Activated naive CD4-positive, alpha-beta T cell treated with anti-CD3 and anti-CD28 coated beads, Interleukin-2, amount 10 ng/mL, durations not matched to agents 7 days and 5 days (primary cell): ENCODE data around the gene TATDN2.
A peak's percentile ranks its signal among the peaks of the same experiment; 100 is the strongest.
"Not testable (repeated sequence)": the region's sequence is repeated elsewhere in the genome, so short reads cannot be mapped to it uniquely, and the experiment has no call there.

Experiments
- CTCF ChIA-PET: fragments of 350-600 bp; sonication (Branson Sonifier 250); formaldehyde crosslinking; loops from one replicate; lab custom pipeline; 2021; ENCODE audit warnings: antibody characterized with exemption; lab: Charles Lee
- DNase-seq: peaks from one replicate; pipeline ENCODE4 v3.0.0-alpha.2; 2020
- H3K27ac Mint-ChIP-seq: one replicate; pipeline ENCODE4 v1.8.0; 2021; ENCODE audit warnings: mild to moderate bottlenecking, moderate library complexity, mixed read lengths
- H3K27me3 Mint-ChIP-seq: one replicate; pipeline ENCODE4 v1.8.0; 2021; ENCODE audit warnings: mild to moderate bottlenecking, mixed read lengths
- H3K36me3 Mint-ChIP-seq: one replicate; pipeline ENCODE4 v1.8.0; 2021; ENCODE audit warnings: mixed read lengths
- H3K4me1 Mint-ChIP-seq: one replicate; pipeline ENCODE4 v1.8.0; 2021; ENCODE audit warnings: mixed read lengths
- H3K4me3 Mint-ChIP-seq: one replicate; pipeline ENCODE4 v1.8.0; 2021; ENCODE audit warnings: mild to moderate bottlenecking, moderate library complexity, mixed read lengths
- H3K9me3 Mint-ChIP-seq: one replicate; pipeline ENCODE4 v1.8.0; 2021; ENCODE audit warnings: mixed read lengths

TATDN2 gene

DNA sequence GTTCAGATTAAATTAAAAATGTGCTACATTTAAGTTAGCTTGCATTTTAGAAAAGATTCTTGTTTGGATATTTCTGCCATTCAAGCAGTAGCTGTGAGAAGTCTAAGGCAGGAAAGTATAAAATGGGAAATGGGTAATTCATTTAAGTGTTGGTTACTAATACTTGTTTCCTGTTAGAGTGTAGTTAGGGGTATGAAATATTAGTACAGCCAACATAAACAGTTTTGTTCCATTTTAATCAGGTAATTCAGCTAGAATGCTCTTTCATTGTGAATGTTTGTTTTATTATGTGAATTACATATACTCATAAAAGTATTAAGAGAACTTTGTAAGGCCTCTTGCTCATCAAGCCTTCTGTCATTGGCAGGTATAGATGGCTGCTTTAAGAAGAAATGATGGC, 19.9 kb downstream of the TATDN2 start:
- CTCF ChIA-PET, result no interaction called here
- Mint-ChIP-seq H3K27me3 (no peaks in the 10 kb centered on the region), H3K27ac (no peak overlapping the region), H3K4me3 (no peak overlapping the region), H3K36me3 (peaks cover 63% of the 10 kb centered on the region), H3K9me3 (no peaks in the 10 kb centered on the region), H3K4me1 (peaks cover 53% of the 10 kb centered on the region)
- DNase-seq, result no peak

DNA sequence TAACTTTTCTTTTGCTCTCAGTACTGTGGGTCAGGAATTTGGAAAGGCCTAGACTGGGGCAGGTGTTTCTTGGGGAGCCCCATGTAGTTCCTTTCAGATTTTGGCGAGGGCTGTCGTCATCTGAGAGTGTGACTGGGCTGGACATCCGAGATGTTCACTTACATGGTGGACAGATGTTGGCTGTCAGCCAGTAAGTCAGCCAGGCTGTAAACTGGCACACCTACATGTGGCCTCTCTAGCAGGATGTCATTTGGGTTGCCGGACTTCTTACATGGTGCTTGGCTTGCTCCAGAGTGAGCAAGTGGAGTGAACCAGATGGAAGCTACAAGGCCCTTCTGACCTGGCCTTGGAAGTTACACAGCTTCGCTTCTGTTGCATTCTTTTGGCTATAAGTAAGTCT, 20.7 kb downstream of the TATDN2 start:
- Mint-ChIP-seq H3K4me3 (no peak overlapping the region), H3K27me3 (no peaks in the 10 kb centered on the region), H3K27ac (no peak overlapping the region), H3K4me1 (peaks cover 52% of the 10 kb centered on the region), H3K9me3 (no peaks in the 10 kb centered on the region), H3K36me3 (peaks cover 61% of the 10 kb centered on the region)
- DNase-seq, result no peak
- CTCF ChIA-PET, result interaction anchor here (1.7 kb wide), 1 partner anchor 43 kb away, joined by 4 read pairs; no protein-coding TSS in a partner anchor

DNA sequence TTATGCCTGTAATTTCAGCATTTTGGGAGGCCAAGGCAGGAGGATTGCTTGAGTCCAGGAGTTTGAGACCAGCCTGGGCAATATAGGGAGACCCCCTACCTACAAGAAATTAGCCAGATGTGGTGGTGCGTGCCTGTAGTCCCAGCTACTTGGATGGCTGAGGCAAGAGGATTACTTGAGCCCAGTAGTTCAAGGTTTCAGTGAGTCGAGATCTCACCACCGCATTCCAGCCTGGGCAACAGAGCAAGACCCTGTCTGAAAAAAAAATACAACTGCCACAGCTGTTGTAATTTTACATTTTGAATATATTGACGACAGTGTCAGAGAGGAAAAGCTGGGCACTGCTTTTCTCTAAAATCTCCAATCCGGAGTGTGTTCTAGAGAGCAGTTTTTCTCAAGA, 21.2 kb downstream of the TATDN2 start:
- DNase-seq, result no peak
- H3K36me3 Mint-ChIP-seq, result peaks cover 62% of the 10 kb centered on the region
- no peaks in the 10 kb centered on the region for H3K9me3 Mint-ChIP-seq
- CTCF ChIA-PET, result interaction anchor here (1.7 kb wide), 1 partner anchor 43 kb away, joined by 4 read pairs; no protein-coding TSS in a partner anchor
- H3K27ac Mint-ChIP-seq, result no peak overlapping the region
- H3K4me1 Mint-ChIP-seq, result peaks cover 52% of the 10 kb centered on the region
- H3K4me3 Mint-ChIP-seq, result no peak overlapping the region
- H3K27me3 Mint-ChIP-seq, result no peaks in the 10 kb centered on the region

DNA sequence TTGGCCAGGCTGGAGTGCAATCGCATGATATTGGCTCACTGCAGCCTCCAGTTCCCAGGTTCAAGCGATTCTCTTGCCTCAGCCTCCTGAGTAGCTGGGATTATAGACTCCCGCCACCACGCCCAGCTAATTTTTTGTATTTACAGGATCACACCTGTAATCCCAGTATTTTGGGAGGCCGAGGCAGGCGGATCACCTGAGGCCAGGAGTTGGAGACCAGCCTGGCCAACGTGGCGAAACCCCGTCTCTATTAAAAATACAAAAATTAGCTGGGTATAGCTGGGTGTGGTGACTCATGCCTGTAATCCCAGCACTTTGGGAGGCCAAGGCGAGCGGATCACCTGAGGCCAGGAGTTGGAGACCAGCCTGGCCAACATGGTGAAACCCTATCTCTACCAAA, 24.2 kb downstream of the TATDN2 start:
- peaks cover 59% of the 10 kb centered on the region for H3K36me3 Mint-ChIP-seq
- CTCF ChIA-PET, result interaction anchor here (0.6 to 2.2 kb wide), 2 partner anchors 9 to 440 kb away, joined by 3 to 9 read pairs; no protein-coding TSS in a partner anchor
- not testable (repeated sequence) for H3K4me3 Mint-ChIP-seq, H3K27ac Mint-ChIP-seq, DNase-seq, H3K27me3 Mint-ChIP-seq, H3K9me3 Mint-ChIP-seq
- H3K4me1 Mint-ChIP-seq, result peaks cover 39% of the 10 kb centered on the region

DNA sequence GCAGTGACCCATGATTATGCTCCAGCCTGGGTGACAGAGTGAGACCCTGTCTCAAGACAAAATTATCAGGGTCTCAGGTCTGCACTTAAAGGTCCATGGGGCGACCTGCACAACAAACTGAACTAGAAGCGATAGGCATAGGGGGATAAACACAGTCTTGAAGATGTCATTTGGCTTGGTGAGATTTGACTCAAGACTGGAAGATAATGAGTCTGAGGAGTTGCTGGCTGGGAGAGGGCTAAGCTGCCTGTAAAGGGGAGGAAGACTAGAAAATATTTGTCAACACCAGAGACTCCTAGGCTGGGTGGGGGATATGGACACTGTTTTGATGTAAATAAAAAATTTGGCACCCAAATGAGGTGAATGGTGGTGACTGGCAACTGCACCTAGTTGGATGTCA, 24.7 kb downstream of the TATDN2 start:
- CTCF ChIA-PET, result interaction anchor here (2.2 kb wide), 1 partner anchor 9 kb away, joined by 9 read pairs; no protein-coding TSS in a partner anchor
- Mint-ChIP-seq H3K9me3 (no peaks in the 10 kb centered on the region), H3K27ac (no peak overlapping the region), H3K4me1 (peaks cover 37% of the 10 kb centered on the region), H3K27me3 (no peaks in the 10 kb centered on the region), H3K36me3 (peaks cover 62% of the 10 kb centered on the region), H3K4me3 (no peak overlapping the region)
- no peak for DNase-seq

DNA sequence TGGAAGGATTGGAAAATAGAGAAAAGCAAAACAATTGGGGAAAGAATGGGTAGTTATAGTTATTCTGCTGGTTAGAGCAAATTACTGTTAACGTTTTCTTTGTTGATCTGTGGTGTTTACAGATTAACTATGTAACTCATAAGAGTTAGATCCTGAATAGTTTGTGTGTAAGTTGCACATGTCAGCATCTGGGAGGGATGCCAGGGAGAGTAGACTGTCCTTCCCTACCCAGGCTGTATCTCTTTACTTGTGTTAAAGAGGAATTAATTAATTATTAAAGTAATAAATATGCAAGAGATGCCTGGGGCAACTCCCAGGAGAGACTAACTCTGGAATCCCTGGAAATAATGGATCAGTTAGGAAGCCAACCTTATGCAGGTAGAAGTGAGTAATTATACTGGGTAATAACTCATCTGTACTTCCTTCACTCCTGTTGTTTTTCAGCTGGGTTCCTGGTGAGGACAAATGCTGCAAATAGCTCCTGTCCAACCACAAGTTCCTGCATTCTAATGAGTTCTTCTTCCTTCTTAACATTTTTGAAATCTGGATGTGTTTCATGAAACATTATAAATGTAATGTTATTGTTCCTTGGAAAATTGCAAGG, 25.5 kb downstream of the TATDN2 start:
- Mint-ChIP-seq H3K27me3 (no peaks in the 10 kb centered on the region), H3K4me3 (no peak overlapping the region), H3K27ac (no peak overlapping the region), H3K9me3 (no peaks in the 10 kb centered on the region), H3K4me1 (peaks cover 34% of the 10 kb centered on the region), H3K36me3 (peaks cover 62% of the 10 kb centered on the region)
- DNase-seq, result no peak
- CTCF ChIA-PET, result interaction anchor here (1.0 to 1.3 kb wide), 4 partner anchors 9 to 341 kb away, joined by 3 to 4 read pairs (median 4); partner anchors contain the start of gene CRELD1

DNA sequence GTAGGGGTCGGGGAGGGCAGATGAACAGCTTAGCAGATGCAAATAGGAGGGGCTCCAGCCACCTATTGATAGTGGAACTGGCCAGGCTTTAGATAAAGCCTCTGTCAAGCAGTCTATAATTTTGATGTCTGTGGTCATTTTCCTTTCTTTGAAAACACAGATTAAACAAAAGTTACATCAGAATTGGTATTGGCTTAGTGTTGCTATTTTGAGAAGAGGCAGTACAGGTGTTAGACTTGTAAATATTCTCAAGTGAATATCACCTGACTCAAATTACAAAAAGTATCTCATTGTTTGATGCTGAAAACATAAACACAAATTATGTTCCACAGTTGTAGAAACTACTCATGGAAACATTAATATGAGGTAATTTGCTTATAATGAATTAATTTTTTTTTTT, 26.3 kb downstream of the TATDN2 start:
- H3K9me3 Mint-ChIP-seq, result no peaks in the 10 kb centered on the region
- H3K4me3 Mint-ChIP-seq, result no peak overlapping the region
- H3K27ac Mint-ChIP-seq, result no peak overlapping the region
- DNase-seq, result no peak
- H3K27me3 Mint-ChIP-seq, result no peaks in the 10 kb centered on the region
- H3K36me3 Mint-ChIP-seq, result peaks cover 64% of the 10 kb centered on the region
- CTCF ChIA-PET, result interaction anchor here (1.0 to 1.3 kb wide), 4 partner anchors 10 to 341 kb away, joined by 3 to 4 read pairs (median 4); partner anchors contain the start of gene CRELD1
- H3K4me1 Mint-ChIP-seq, result peaks cover 33% of the 10 kb centered on the region

DNA sequence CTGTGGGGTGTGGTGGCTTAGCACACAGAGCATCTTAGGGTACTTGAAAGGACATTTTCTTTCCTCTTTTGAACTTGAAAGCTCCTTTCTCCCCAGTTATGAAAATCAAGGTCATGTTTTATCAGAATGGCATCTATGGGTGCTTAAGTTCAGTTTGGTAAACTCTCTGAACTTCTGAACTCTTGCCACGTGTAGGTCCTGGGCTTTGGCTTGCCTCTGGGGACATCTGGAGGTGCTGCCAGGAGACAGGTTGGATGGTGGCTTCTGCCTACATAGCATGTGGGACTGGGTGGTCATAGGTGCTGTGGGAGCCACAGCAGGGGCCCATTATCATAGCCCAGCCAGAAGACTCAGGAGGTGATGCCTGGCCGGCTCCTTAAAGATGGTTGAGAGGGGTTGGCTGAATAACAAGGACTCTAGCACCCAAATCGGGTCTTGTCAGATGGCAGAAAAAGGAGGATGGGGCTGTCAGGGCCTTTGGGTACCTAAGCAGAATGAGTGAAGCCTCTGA, 28.9 kb downstream of the TATDN2 start:
- Mint-ChIP-seq H3K27me3 (no peaks in the 10 kb centered on the region), H3K4me1 (peaks cover 34% of the 10 kb centered on the region), H3K36me3 (peaks cover 61% of the 10 kb centered on the region), H3K9me3 (no peaks in the 10 kb centered on the region), H3K4me3 (no peak overlapping the region), H3K27ac (no peak overlapping the region)
- no peak for DNase-seq
- CTCF ChIA-PET, result interaction anchor here (0.7 kb wide), 1 partner anchor 184 kb away, joined by 3 read pairs; no protein-coding TSS in a partner anchor

DNA sequence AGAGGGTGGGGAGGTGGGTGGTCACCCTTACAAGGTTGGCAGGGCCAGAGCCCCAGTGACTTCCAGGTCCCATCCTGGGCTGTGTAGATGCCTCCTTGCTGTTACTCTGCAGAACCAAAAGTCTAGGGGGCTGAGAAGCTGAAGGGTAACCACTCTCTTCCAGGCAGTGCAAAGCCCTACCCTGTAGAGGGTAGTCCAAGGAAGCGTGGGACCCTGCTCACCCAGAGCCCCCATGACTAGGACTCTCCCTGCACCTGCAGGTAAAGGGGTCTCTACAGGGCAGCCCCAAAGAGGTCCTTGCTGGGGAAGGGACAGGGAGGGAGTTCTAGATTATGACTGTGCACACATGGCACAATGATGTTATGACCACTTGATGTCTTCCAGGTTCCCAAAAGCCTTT, 30.2 kb downstream of the TATDN2 start:
- Mint-ChIP-seq H3K4me1 (peaks cover 29% of the 10 kb centered on the region), H3K4me3 (no peak overlapping the region), H3K36me3 (peaks cover 61% of the 10 kb centered on the region), H3K27me3 (no peaks in the 10 kb centered on the region), H3K9me3 (no peaks in the 10 kb centered on the region), H3K27ac (peak overlapping the region; percentile 37)
- CTCF ChIA-PET, result no interaction called here
- no peak for DNase-seq

DNA sequence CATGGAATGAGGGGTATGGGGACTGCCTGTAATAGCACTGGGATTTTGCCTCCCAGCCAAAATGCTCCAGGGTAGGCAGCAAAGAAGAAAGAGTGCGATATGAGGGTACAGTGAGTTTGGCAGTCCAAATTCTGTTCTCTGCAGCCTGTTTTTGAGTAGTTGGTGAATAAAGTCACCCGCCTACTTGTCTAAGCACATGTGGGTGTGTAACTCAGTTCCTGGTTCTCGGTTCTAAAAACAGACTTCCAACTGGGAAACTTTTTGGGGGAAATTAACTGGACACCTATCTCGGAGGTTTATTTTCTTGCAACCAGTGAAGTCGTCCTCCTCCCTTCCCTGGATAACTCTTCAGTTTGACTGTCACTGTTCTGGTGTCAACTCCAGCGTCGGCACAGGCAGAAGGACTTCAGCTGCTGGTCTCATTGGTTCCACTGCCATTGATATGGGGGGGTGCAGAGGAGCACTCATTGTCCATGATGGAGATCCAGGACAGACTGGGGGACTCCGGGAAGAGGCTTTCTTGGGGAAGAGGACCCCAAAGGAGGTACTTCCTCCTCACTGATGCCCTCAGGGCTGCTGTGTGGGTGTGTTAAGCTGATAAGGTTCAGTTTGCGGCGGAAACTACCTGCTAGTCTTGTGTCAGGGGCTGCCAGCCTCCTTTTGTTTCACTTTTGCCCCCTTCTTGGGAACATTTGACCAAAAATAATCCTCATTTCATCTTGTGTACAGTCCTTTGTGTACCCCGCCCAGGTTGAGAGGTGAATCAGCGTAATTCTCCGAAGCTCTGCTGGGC, 31.3 kb downstream of the TATDN2 start:
- Mint-ChIP-seq H3K27me3 (no peaks in the 10 kb centered on the region), H3K4me3 (no peak overlapping the region), H3K27ac (no peak overlapping the region), H3K9me3 (no peaks in the 10 kb centered on the region), H3K36me3 (peaks cover 62% of the 10 kb centered on the region), H3K4me1 (peaks cover 30% of the 10 kb centered on the region)
- DNase-seq, result no peak
- CTCF ChIA-PET, result interaction anchor here (0.6 to 2.5 kb wide), 4 partner anchors 14 to 114 kb away, joined by 3 to 8 read pairs (median 4); partner anchors contain the start of gene SEC13

DNA sequence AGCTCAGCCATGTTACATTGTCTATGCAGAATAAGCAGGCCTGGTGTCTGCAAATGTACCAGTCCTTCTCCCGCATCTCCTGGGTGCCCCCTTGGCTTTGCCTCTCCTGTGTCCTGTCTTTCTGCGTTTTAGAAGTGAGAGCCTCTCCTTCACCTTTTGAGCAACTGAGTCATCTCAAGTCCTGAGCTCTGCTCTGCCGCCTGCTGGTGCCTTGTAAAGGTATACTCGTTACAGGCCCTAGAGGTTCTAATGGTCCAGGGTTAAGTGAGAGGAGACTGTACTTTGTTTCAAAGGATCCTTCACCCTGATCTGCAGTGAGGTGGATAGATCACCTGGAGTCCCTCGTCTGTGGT, 31.9 kb downstream of the TATDN2 start:
- DNase-seq, result no peak
- Mint-ChIP-seq H3K36me3 (peaks cover 61% of the 10 kb centered on the region), H3K4me3 (no peak overlapping the region), H3K4me1 (peaks cover 35% of the 10 kb centered on the region), H3K27me3 (no peaks in the 10 kb centered on the region), H3K27ac (no peak overlapping the region), H3K9me3 (no peaks in the 10 kb centered on the region)
- CTCF ChIA-PET, result interaction anchor here (0.6 to 2.5 kb wide), 4 partner anchors 13 to 114 kb away, joined by 3 to 8 read pairs (median 4); partner anchors contain the start of gene SEC13

DNA sequence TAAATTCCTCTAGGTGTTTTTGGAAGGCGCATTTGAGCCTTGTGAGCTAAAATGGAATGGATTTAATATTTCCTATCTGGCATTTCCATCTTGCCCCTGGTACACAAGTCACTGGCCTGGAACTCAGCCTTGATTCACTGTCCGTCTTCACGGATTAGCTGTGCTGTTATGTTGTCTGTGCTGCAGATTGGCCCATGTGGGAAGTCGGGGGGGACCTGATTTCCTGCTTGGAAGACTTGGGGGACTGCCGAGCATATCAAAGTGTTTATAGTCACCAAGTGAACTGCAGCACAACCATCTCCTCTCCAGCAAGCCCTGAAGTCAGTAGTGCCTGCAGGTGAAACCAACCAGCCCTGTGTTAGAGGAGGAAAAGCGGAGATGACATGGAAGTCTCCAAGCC, 32.3 kb downstream of the TATDN2 start:
- Mint-ChIP-seq H3K9me3 (no peaks in the 10 kb centered on the region), H3K4me1 (peaks cover 38% of the 10 kb centered on the region), H3K36me3 (peaks cover 60% of the 10 kb centered on the region), H3K4me3 (no peak overlapping the region), H3K27ac (no peak overlapping the region), H3K27me3 (no peaks in the 10 kb centered on the region)
- no peak for DNase-seq
- CTCF ChIA-PET, result interaction anchor here (1.1 to 2.5 kb wide), 3 partner anchors 17 to 115 kb away, joined by 3 to 8 read pairs (median 5); partner anchors contain the start of gene SEC13

DNA sequence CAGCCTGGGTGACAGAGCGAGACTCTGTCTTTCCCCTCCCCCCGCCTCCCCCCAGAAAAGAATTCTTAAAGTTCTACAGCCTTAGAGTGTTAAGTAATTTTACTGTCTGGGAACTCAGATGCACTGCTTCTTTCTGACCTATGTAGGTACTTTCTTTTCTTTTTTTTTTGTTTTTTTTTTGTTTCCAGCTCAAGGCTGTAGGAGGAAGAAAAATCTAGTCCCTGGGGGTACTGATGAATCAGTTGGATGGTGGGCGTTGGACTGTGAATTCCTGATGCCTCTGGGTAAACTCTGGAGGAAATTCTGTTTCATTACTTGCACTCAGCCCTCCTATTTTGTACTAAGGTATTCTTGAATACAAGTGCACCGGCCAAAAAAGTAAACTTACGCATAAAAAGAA, 33.7 kb downstream of the TATDN2 start:
- DNase-seq, result no peak
- peaks cover 57% of the 10 kb centered on the region for H3K36me3 Mint-ChIP-seq
- peaks cover 37% of the 10 kb centered on the region for H3K4me1 Mint-ChIP-seq
- no peak overlapping the region for H3K4me3 Mint-ChIP-seq
- H3K9me3 Mint-ChIP-seq, result no peaks in the 10 kb centered on the region
- CTCF ChIA-PET, result interaction anchor here (1.0 to 2.5 kb wide), 2 partner anchors 18 to 100 kb away, joined by 4 to 8 read pairs; no protein-coding TSS in a partner anchor
- H3K27me3 Mint-ChIP-seq, result no peaks in the 10 kb centered on the region
- no peak overlapping the region for H3K27ac Mint-ChIP-seq

DNA sequence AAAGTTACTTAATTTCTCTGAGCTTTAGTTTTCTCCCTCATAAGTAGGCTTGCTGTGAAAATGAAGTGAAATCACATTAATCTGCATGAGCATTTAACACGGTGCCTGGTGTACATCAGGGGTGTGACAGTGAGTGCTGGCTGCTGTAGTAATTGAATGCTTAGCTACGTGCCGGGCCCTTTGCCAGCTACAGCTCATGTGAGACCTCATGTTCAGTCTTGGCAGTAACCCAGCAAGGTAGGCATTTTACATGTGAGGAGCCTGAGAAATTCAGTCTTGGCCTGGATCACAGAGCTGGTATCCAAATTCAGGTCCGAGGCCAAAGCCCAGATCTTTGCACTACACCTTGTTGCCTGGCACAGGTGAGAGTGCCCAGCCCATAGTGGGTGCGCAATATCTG, 35.4 kb downstream of the TATDN2 start:
- CTCF ChIA-PET, result interaction anchor here (1.2 to 4.5 kb wide), 3 partner anchors 19 to 352 kb away, joined by 3 to 18 read pairs (median 4); no protein-coding TSS in a partner anchor

More for the DNA sequence above, 35.4 kb downstream of the TATDN2 start:
- no peaks in the 10 kb centered on the region for H3K9me3 Mint-ChIP-seq
- no peaks in the 10 kb centered on the region for H3K27me3 Mint-ChIP-seq
- peaks cover 30% of the 10 kb centered on the region for H3K4me1 Mint-ChIP-seq
- no peak for DNase-seq
- H3K4me3 Mint-ChIP-seq, result no peak overlapping the region
- H3K27ac Mint-ChIP-seq, result no peak overlapping the region
- peaks cover 46% of the 10 kb centered on the region for H3K36me3 Mint-ChIP-seq
